Measurements from ENCODE around the gene SELP. TPM values are rescaled to one million over a fixed set of nuclear protein-coding genes. Genes with fewer than 3 reads are reported as not detected.
A peak's percentile ranks its signal among the peaks of the same experiment; 100 is the strongest.

Gene SELP
- total RNA-seq, 1 experiment from 2014 or later, result not detected

- BruUV-seq (replicated peaks), result no TSS peak
- Mint-ChIP-seq H3K9me3 (ENCODE audit: unreplicated experiment) (no peaks in the 10 kb centered on the region), H3K4me3 (ENCODE audit: unreplicated experiment) (no peak overlapping the region), H3K27me3 (ENCODE audit: insufficient read depth, unreplicated experiment) (no peaks in the 10 kb centered on the region), H3K27ac (ENCODE audit: unreplicated experiment) (no peak overlapping the region), H3K36me3 (ENCODE audit: insufficient read depth, unreplicated experiment) (no peaks in the 10 kb centered on the region), H3K4me1 (ENCODE audit: low read depth, unreplicated experiment) (peaks cover 25% of the 10 kb centered on the region)
- Histone ChIP-seq H3K27me3 (replicated peaks; ENCODE audit: control insufficient read depth, insufficient read depth, low read length) (no peaks in the 10 kb centered on the region), H3K36me3 (ENCODE audit: control insufficient read depth, insufficient read depth, low read length) (no peaks in the 10 kb centered on the region), H3K9me3 (no peaks in the 10 kb centered on the region), H3K4me1 (peaks cover 27% of the 10 kb centered on the region), H3K4me3 (ENCODE audit: low read depth, low read length) (no peak overlapping the region)
- no peak for TF ChIP-seq CTCF (IDR thresholded peaks at IDR 0.05; ENCODE audit: insufficient read depth in 1 of 2, low read depth in 1 of 2, low read length in 1 of 2, severe bottlenecking in 1 of 2, unreplicated experiment in 1 of 2)
- no peak for DNase-seq
- intact Hi-C loops (cut with micrococcal nuclease; ENCODE audit: unreplicated experiment), result loop anchor here (5.0 kb wide), 2 partner anchors 153 to 178 kb away; partner anchors contain the start of genes BLZF1 and NME7
- POLR2A ChIA-PET, result interaction anchor here (1.3 kb wide), 1 partner anchor 60 kb away, joined by 4 read pairs; the partner anchor contains the start of gene SLC19A2
- CTCF ChIA-PET, result interaction anchor here (0.9 to 1.5 kb wide), 3 partner anchors 17 to 79 kb away, joined by 3 to 19 read pairs (median 5); no protein-coding TSS in a partner anchor
Observed at GRCh38 chr1:169545472-169545871, 84.5 kb downstream of the SELP start.

GRCh38 chr1:169538998-169539871 lies 90.7 kb downstream of the SELP start:
- H3K9me3 Mint-ChIP-seq (ENCODE audit: unreplicated experiment), result no peaks in the 10 kb centered on the region

More at GRCh38 chr1:169538998-169539871, 90.7 kb downstream of the SELP start:
- no peaks in the 10 kb centered on the region for H3K27me3 ChIP-seq (replicated peaks; ENCODE audit: control insufficient read depth, insufficient read depth, low read length)
- no peak for TF ChIP-seq CTCF (IDR thresholded peaks at IDR 0.05; ENCODE audit: insufficient read depth in 1 of 2, low read depth in 1 of 2, low read length in 1 of 2, severe bottlenecking in 1 of 2, unreplicated experiment in 1 of 2)
- Mint-ChIP-seq H3K36me3 (ENCODE audit: insufficient read depth, unreplicated experiment) (no peaks in the 10 kb centered on the region), H3K4me1 (ENCODE audit: low read depth, unreplicated experiment) (peaks cover 14% of the 10 kb centered on the region), H3K27ac (ENCODE audit: unreplicated experiment) (peak overlapping the region; percentile 4), H3K4me3 (ENCODE audit: unreplicated experiment) (no peak overlapping the region), H3K27me3 (ENCODE audit: insufficient read depth, unreplicated experiment) (no peaks in the 10 kb centered on the region)
- ChIA-PET CTCF (no interaction called here), POLR2A (no interaction called here)
- intact Hi-C loops (cut with micrococcal nuclease; ENCODE audit: unreplicated experiment), result no loop called here
- peaks cover 11% of the 10 kb centered on the region for H3K4me1 ChIP-seq
- H3K9me3 ChIP-seq, result no peaks in the 10 kb centered on the region
- no peak overlapping the region for H3K4me3 ChIP-seq (ENCODE audit: low read depth, low read length)
- DNase-seq, result no peak
- no peaks in the 10 kb centered on the region for H3K36me3 ChIP-seq (ENCODE audit: control insufficient read depth, insufficient read depth, low read length)
- BruUV-seq (replicated peaks), result no TSS peak

Other genes with a start within 250 kb of the SELP start
- 0.23 and 0.42 TPM in 2 replicates for gene CCDC181, start 202.7 kb downstream of the SELP start, total RNA-seq (2022)
- 28.7 and 31.5 TPM in 2 replicates for gene SLC19A2, start 144.2 kb downstream of the SELP start, total RNA-seq (2022)
- 0.50 and 0.74 TPM in 2 replicates for gene F5, start 43.6 kb downstream of the SELP start, total RNA-seq (2022)
- gene SELL, start 81.5 kb upstream of the SELP start, total RNA-seq (2022), result not detected in 2 replicates
- gene SELE, start 104.0 kb upstream of the SELP start, total RNA-seq (2022), result not detected in 2 replicates
- gene METTL18, start 164.8 kb upstream of the SELP start, total RNA-seq (2022), result 6.9 and 7.9 TPM in 2 replicates

Data from Caco-2 (cell line).